Measurements from ENCODE around the gene DOC2B.
"Not testable (repeated sequence)": the region's sequence is repeated elsewhere in the genome, so short reads cannot be mapped to it uniquely, and the experiment has no call there.

The DOC2B gene

GRCh38 chr17:208429-208828, 27.0 kb upstream of the DOC2B start:
- Histone ChIP-seq H3K4me3 (ENCODE audit: low read depth, low read length, poor library complexity, severe bottlenecking) (no peak overlapping the region), H3K4me2 (ENCODE audit: low read length) (no peak overlapping the region), H3K9ac (ENCODE audit: low read length) (no peak overlapping the region), H3K36me3 (ENCODE audit: insufficient read depth, low read length) (no peaks in the 10 kb centered on the region; the same call in 1 of the 2 replicates), H3K27ac (ENCODE audit: low read depth, low read length, poor library complexity, severe bottlenecking) (no peak overlapping the region), H3K27me3 (ENCODE audit: insufficient read depth, low read length) (no peaks in the 10 kb centered on the region), H2AFZ (ENCODE audit: low read length) (no peak overlapping the region), H3K79me2 (ENCODE audit: insufficient read depth, low read length) (no peaks in the 10 kb centered on the region), H3F3A (ENCODE audit: insufficient read depth, low read length) (no peaks in the 10 kb centered on the region), H3K9me2 (ENCODE audit: low read depth, low read length) (no peaks in the 10 kb centered on the region), H3K4me1 (ENCODE audit: insufficient read depth, low read length, severe bottlenecking) (no peaks in the 10 kb centered on the region), H3K9me3 (ENCODE audit: low read length) (no peaks in the 10 kb centered on the region), H4K20me1 (ENCODE audit: insufficient read depth, low read length) (no peaks in the 10 kb centered on the region)
- TF ChIP-seq EZH2 (IDR thresholded peaks at IDR 0.05; ENCODE audit: borderline replicate concordance, low read length), result no peak
- TF ChIP-seq CTCF (IDR thresholded peaks at IDR 0.05; ENCODE audit: low read length), result no peak

- H3K4me2 ChIP-seq (ENCODE audit: low read length), result no peak overlapping the region
Observed at GRCh38 chr17:207775-208174, 26.3 kb upstream of the DOC2B start.

GRCh38 chr17:206941-207560, 25.6 kb upstream of the DOC2B start:
- H2AFZ ChIP-seq (ENCODE audit: low read length), result no peak overlapping the region
- H3K27me3 ChIP-seq (ENCODE audit: insufficient read depth, low read length), result no peaks in the 10 kb centered on the region
- H3K4me2 ChIP-seq (ENCODE audit: low read length), result no peak overlapping the region
- H3K9ac ChIP-seq (ENCODE audit: low read length), result no peak overlapping the region
- H4K20me1 ChIP-seq (ENCODE audit: insufficient read depth, low read length), result no peaks in the 10 kb centered on the region
- no peaks in the 10 kb centered on the region for H3K9me2 ChIP-seq (ENCODE audit: low read depth, low read length)
- H3K4me3 ChIP-seq (ENCODE audit: low read depth, low read length, poor library complexity, severe bottlenecking), result no peak overlapping the region
- no peaks in the 10 kb centered on the region; the same call in 1 of the 2 replicates for H3K36me3 ChIP-seq (ENCODE audit: insufficient read depth, low read length)
- TF ChIP-seq EZH2 (IDR thresholded peaks at IDR 0.05; ENCODE audit: borderline replicate concordance, low read length), result no peak
- TF ChIP-seq CTCF (IDR thresholded peaks at IDR 0.05; ENCODE audit: low read length), result no peak
- no peaks in the 10 kb centered on the region for H3F3A ChIP-seq (ENCODE audit: insufficient read depth, low read length)
- H3K4me1 ChIP-seq (ENCODE audit: insufficient read depth, low read length, severe bottlenecking), result no peaks in the 10 kb centered on the region
- no peaks in the 10 kb centered on the region for H3K9me3 ChIP-seq (ENCODE audit: low read length)
- no peak overlapping the region for H3K27ac ChIP-seq (ENCODE audit: low read depth, low read length, poor library complexity, severe bottlenecking)
- no peaks in the 10 kb centered on the region for H3K79me2 ChIP-seq (ENCODE audit: insufficient read depth, low read length)

More at GRCh38 chr17:207775-208174, 26.3 kb upstream of the DOC2B start:
- no peak overlapping the region for H2AFZ ChIP-seq (ENCODE audit: low read length)
- H3K9me3 ChIP-seq (ENCODE audit: low read length), result no peaks in the 10 kb centered on the region
- H3K4me1 ChIP-seq (ENCODE audit: insufficient read depth, low read length, severe bottlenecking), result no peaks in the 10 kb centered on the region
- no peaks in the 10 kb centered on the region for H4K20me1 ChIP-seq (ENCODE audit: insufficient read depth, low read length)
- TF ChIP-seq CTCF (IDR thresholded peaks at IDR 0.05; ENCODE audit: low read length) (no peak), EZH2 (IDR thresholded peaks at IDR 0.05; ENCODE audit: borderline replicate concordance, low read length) (no peak)
- H3F3A ChIP-seq (ENCODE audit: insufficient read depth, low read length), result no peaks in the 10 kb centered on the region
- no peak overlapping the region for H3K27ac ChIP-seq (ENCODE audit: low read depth, low read length, poor library complexity, severe bottlenecking)
- no peaks in the 10 kb centered on the region for H3K9me2 ChIP-seq (ENCODE audit: low read depth, low read length)
- no peaks in the 10 kb centered on the region; the same call in 1 of the 2 replicates for H3K36me3 ChIP-seq (ENCODE audit: insufficient read depth, low read length)
- no peak overlapping the region for H3K4me3 ChIP-seq (ENCODE audit: low read depth, low read length, poor library complexity, severe bottlenecking)
- no peak overlapping the region for H3K9ac ChIP-seq (ENCODE audit: low read length)
- no peaks in the 10 kb centered on the region for H3K79me2 ChIP-seq (ENCODE audit: insufficient read depth, low read length)
- H3K27me3 ChIP-seq (ENCODE audit: insufficient read depth, low read length), result no peaks in the 10 kb centered on the region

GRCh38 chr17:206484-206883, 25.0 kb upstream of the DOC2B start:
- H3K4me1 ChIP-seq (ENCODE audit: insufficient read depth, low read length, severe bottlenecking); H3K9me2 ChIP-seq (ENCODE audit: low read depth, low read length); H3K9me3 ChIP-seq (ENCODE audit: low read length); H3K79me2 ChIP-seq (ENCODE audit: insufficient read depth, low read length); H3F3A ChIP-seq (ENCODE audit: insufficient read depth, low read length); H2AFZ ChIP-seq (ENCODE audit: low read length); H3K4me3 ChIP-seq (ENCODE audit: low read depth, low read length, poor library complexity, severe bottlenecking); H3K9ac ChIP-seq (ENCODE audit: low read length); H3K27ac ChIP-seq (ENCODE audit: low read depth, low read length, poor library complexity, severe bottlenecking); H3K27me3 ChIP-seq (ENCODE audit: insufficient read depth, low read length); H4K20me1 ChIP-seq (ENCODE audit: insufficient read depth, low read length); H3K4me2 ChIP-seq (ENCODE audit: low read length); H3K36me3 ChIP-seq (ENCODE audit: insufficient read depth, low read length): not testable (repeated sequence)

Measured in OCI-LY1 (cell line).